ENCODE data around the gene EXOC2. TPM values are rescaled to one million over a fixed set of nuclear protein-coding genes. Genes with fewer than 3 reads are reported as not detected.

The EXOC2 gene
- total and polyA plus RNA-seq, 10 of the 15 experiments (the other 5 are each of a cell fraction or from before 2014, with no cell fraction given) = 8.7 to 32.8 (median 20.7) TPM

DNA sequence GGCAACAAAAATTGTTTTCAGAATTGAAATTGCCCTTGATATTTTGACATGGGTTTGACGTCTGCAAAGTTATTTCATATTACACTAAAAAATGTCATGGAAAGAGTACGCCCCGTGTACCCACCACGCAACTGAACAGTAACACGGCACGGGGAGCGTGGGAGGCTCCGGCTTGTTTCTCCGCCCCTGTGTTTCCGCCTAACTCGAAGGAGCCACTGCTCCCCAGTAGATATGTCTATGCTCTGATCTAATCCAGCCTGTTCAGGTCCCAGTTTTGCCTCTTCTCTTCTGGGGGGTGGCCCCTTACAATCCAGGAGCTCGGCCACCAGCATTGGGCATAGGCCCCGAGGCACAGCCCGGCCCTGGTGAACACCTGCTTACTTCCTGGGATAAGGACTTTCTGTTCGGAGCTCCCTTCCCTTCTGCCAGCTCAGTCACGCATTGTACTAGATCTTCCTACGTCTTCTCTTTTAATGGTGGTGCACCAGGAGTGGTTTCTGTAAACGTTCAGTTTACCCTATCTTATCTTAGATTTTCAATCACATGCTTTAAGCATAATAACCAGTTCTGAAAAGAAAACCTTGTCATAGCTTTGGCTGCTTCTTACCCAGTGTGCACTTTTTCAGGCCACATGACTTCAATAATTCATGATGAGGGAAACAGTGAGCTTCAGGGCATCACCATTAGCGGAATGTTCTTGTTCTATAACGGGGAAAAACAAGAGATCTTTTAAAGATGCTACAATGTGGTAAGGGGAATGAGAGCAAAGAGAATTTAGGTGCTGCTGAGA is 43.9 kb upstream of the EXOC2 start:
- no peak overlapping the region for H3K27ac ChIP-seq (ENCODE audit: control insufficient read depth, insufficient read depth)
- no peaks in the 10 kb centered on the region for H3K79me2 ChIP-seq (ENCODE audit: control insufficient read depth, insufficient read depth, low read length)
- no peak overlapping the region for H3K4me3 ChIP-seq
- FAIRE-seq = no peak
- ChIA-PET RAD21 (ENCODE audit: unreplicated experiment) (no interaction called here), SMC1A (ENCODE audit: uncharacterized antibody, unreplicated experiment) (interaction anchor here (1.3 kb wide), 1 partner anchor 15 kb away, joined by 3 read pairs; no protein-coding TSS in a partner anchor), CTCF (interaction anchor here (1.1 to 2.2 kb wide), 2 partner anchors 15 to 17 kb away, joined by 7 to 8 read pairs; no protein-coding TSS in a partner anchor), POLR2A (no interaction called here)
- TF ChIP-seq TAF1 (IDR thresholded peaks at IDR 0.05; ENCODE audit: borderline replicate concordance, low read depth, low read length) = no peak
- no peak for DNase-seq (ENCODE audit: low read depth, low spot score)
- H3K27me3 ChIP-seq (replicated peaks in 1 of 2; ENCODE audit: control insufficient read depth in 2 of 2, insufficient read depth in 2 of 2, low read length in 1 of 2) = peaks cover 0 to 2% of the 10 kb centered on the region in 2 experiments; a peak in 1 of 4 replicates
- H3K4me1 ChIP-seq (ENCODE audit: control insufficient read depth, insufficient read depth, low read length) = no peaks in the 10 kb centered on the region
- 65% methylated on average over 20 of the region's 20 CpGs for WGBS (ENCODE audit: insufficient coverage, insufficient replicate concordance, low lambda C conversion rate, missing lambda C conversion rate)
- no peaks in the 10 kb centered on the region; the same call in 2 of the 3 replicates for H3K9me3 ChIP-seq (replicated peaks; ENCODE audit: control insufficient read depth, insufficient read depth, low read length)
- ATAC-seq = no peak
- intact Hi-C loops (cut with micrococcal nuclease; ENCODE audit: unreplicated experiment) = no loop called here
- H4K20me1 ChIP-seq (ENCODE audit: control insufficient read depth, insufficient read depth) = no peaks in the 10 kb centered on the region
- no peak overlapping the region for H3K4me2 ChIP-seq (ENCODE audit: control insufficient read depth, insufficient read depth)
- in situ Hi-C loops (cut with MboI) = no loop called here
- H2AFZ ChIP-seq (ENCODE audit: control insufficient read depth, low read depth, low read length) = no peak overlapping the region
- no peak overlapping the region for H3K9ac ChIP-seq (ENCODE audit: control insufficient read depth, insufficient read depth, low read length)
- BruUV-seq (replicated peaks) = no TSS peak
- no peaks in the 10 kb centered on the region for H3K36me3 ChIP-seq (ENCODE audit: control insufficient read depth in 2 of 2, insufficient read depth in 2 of 2, low read length in 1 of 2)

DNA sequence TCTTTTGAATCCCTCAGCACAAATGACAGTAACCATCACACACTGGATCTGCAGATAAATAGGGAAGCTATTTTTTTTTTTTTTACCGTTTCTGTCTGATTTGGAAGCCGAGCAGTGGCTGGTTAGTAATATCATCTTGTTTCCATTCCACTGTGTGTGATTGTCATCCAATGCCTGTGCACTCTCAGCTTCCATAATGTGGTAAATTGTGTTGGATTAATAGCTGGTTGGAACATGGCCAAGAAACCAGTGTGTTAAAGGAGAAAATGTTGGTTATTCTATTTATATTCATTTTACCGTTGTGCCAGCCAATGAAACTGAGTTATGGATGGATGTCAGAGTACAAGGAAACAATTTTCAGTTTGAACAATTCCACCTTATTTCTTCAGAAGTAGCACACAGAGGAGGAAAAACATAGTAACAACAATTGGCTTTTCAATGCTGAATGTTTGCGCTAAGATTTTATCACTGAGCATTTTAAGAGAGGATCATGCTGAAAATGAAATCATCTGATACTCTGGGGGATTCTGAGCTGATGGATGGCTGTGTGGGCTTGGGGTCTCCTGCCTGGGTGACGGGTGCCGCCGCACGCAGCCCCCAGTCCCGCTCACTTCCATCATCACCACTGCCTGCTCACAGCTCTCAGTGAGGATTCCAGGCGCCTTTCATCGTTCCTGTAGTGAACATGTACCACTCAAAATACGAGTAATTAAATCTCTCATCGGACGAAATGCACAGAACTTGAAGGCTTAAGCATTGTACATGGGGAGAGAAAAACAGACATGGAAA is 40.7 kb upstream of the EXOC2 start:
- no peaks in the 10 kb centered on the region for H3K4me1 ChIP-seq (ENCODE audit: control insufficient read depth, insufficient read depth, low read length)
- H3K79me2 ChIP-seq (ENCODE audit: control insufficient read depth, insufficient read depth, low read length) = no peaks in the 10 kb centered on the region
- intact Hi-C loops (cut with micrococcal nuclease; ENCODE audit: unreplicated experiment) (no loop called here), in situ Hi-C loops (cut with MboI) (no loop called here)
- DNase-seq (ENCODE audit: low read depth, low spot score) = no peak
- no peak for ATAC-seq
- H3K36me3 ChIP-seq (ENCODE audit: control insufficient read depth in 2 of 2, insufficient read depth in 2 of 2, low read length in 1 of 2) = no peaks in the 10 kb centered on the region
- ChIA-PET RAD21 (ENCODE audit: unreplicated experiment) (no interaction called here), POLR2A (no interaction called here), SMC1A (ENCODE audit: uncharacterized antibody, unreplicated experiment) (interaction anchor here (0.8 to 1.2 kb wide), 2 partner anchors 11 to 12 kb away, joined by 3 to 4 read pairs; no protein-coding TSS in a partner anchor), CTCF (interaction anchor here (0.7 to 2.0 kb wide), 3 partner anchors 12 to 1820 kb away, joined by 3 to 9 read pairs (median 3); no protein-coding TSS in a partner anchor)
- no peak overlapping the region for H3K9ac ChIP-seq (ENCODE audit: control insufficient read depth, insufficient read depth, low read length)
- WGBS (ENCODE audit: insufficient coverage, insufficient replicate concordance, low lambda C conversion rate, missing lambda C conversion rate) = 50% methylated on average over 14 of the region's 14 CpGs
- H2AFZ ChIP-seq (ENCODE audit: control insufficient read depth, low read depth, low read length) = no peak overlapping the region
- FAIRE-seq = no peak
- no peaks in the 10 kb centered on the region for H3K9me3 ChIP-seq (replicated peaks; ENCODE audit: control insufficient read depth, insufficient read depth, low read length)
- no peak overlapping the region for H3K4me2 ChIP-seq (ENCODE audit: control insufficient read depth, insufficient read depth)
- no peaks in the 10 kb centered on the region for H4K20me1 ChIP-seq (ENCODE audit: control insufficient read depth, insufficient read depth)
- no peak overlapping the region for H3K4me3 ChIP-seq
- no peak overlapping the region for H3K27ac ChIP-seq (ENCODE audit: control insufficient read depth, insufficient read depth)
- peaks cover 2 to 6% of the 10 kb centered on the region in 2 experiments; a peak in 2 of 4 replicates for H3K27me3 ChIP-seq (replicated peaks in 1 of 2; ENCODE audit: control insufficient read depth in 2 of 2, insufficient read depth in 2 of 2, low read length in 1 of 2)
- BruUV-seq (replicated peaks) = no TSS peak
- TF ChIP-seq FOS (IDR thresholded peaks at IDR 0.05; ENCODE audit: borderline replicate concordance, extremely low read depth, insufficient read length) = no peak
- TF ChIP-seq SRF (IDR thresholded peaks at IDR 0.05; ENCODE audit: low read depth in 2 of 2, low read length in 2 of 2) = no peak
- no peak for TF ChIP-seq E2F8 (IDR thresholded peaks at IDR 0.05; ENCODE audit: low read depth, partially characterized antibody)
- TF ChIP-seq MYB (IDR thresholded peaks at IDR 0.05; ENCODE audit: borderline replicate concordance, low read depth, low read length) = no peak
- TF ChIP-seq, protein P1, sequence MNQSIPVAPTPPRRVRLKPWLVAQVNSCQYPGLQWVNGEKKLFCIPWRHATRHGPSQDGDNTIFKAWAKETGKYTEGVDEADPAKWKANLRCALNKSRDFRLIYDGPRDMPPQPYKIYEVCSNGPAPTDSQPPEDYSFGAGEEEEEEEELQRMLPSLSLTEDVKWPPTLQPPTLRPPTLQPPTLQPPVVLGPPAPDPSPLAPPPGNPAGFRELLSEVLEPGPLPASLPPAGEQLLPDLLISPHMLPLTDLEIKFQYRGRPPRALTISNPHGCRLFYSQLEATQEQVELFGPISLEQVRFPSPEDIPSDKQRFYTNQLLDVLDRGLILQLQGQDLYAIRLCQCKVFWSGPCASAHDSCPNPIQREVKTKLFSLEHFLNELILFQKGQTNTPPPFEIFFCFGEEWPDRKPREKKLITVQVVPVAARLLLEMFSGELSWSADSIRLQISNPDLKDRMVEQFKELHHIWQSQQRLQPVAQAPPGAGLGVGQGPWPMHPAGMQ (IDR thresholded peaks at IDR 0.05; ENCODE audit: borderline replicate concordance) = no peak
- no peak for TF ChIP-seq ZSCAN29 (IDR thresholded peaks at IDR 0.05)
- TF ChIP-seq NR2C1 (IDR thresholded peaks at IDR 0.05) = no peak
- TF ChIP-seq, protein P2, sequence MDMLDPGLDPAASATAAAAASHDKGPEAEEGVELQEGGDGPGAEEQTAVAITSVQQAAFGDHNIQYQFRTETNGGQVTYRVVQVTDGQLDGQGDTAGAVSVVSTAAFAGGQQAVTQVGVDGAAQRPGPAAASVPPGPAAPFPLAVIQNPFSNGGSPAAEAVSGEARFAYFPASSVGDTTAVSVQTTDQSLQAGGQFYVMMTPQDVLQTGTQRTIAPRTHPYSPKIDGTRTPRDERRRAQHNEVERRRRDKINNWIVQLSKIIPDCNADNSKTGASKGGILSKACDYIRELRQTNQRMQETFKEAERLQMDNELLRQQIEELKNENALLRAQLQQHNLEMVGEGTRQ (IDR thresholded peaks at IDR 0.05; ENCODE audit: borderline replicate concordance, low read depth, low read length) = no peak
